IMR-90 (cell line): ENCODE measurements around the gene TULP4. TPM values are rescaled to one million over a fixed set of nuclear protein-coding genes. Genes with fewer than 3 reads are reported as not detected.
A peak's percentile ranks its signal among the peaks of the same experiment; 100 is the strongest.

Source experiments
- ATAC-seq: fragments of 200-7000 bp; cut with Tn5 transposase; 2 replicates; pipeline ENCODE4 v1.9.1; 2020; ENCODE audit warnings: low read depth, mild to moderate bottlenecking, moderate library complexity
- BruUV-seq: library from RNA; stranded (reverse); fragments of 400-500 nt; replicated peaks from 2 replicates; lab custom pipeline; 2021; lab: Mats Ljungman, UMichigan
- CTCF ChIA-PET: fragments of 300-600 bp; formaldehyde crosslinking; extraction: SDS; loops from one replicate; lab custom pipeline; 2021; ENCODE audit warnings: antibody characterized with exemption; lab: Yijun Ruan, JAX
- POLR2A ChIA-PET: fragments of 300-600 bp; sonication (Branson Sonifier 250); formaldehyde crosslinking; loops from one replicate; lab custom pipeline; 2022; ENCODE audit warnings: antibody characterized with exemption; ENCODE audit not compliant: unreplicated experiment; lab: Charles Lee
- DNase-seq: peaks from one replicate; pipeline ENCODE4 v3.0.0; 2013
- H2AFZ ChIP-seq: replicated peaks from 2 replicates; pipeline ENCODE3; 2013; ENCODE audit warnings: low read length, mild to moderate bottlenecking; ENCODE audit not compliant: poor library complexity
- H2AK5ac ChIP-seq: 2 replicates; pipeline ENCODE4 v1.6.1; 2013; ENCODE audit warnings: low read depth, low read length, inconsistent platforms
- H2AK9ac ChIP-seq: replicated peaks from 2 replicates; pipeline ENCODE3; 2013; ENCODE audit warnings: mild to moderate bottlenecking, low read depth, low read length, moderate library complexity; ENCODE audit not compliant: poor library complexity
- H2BK120ac ChIP-seq: 2 replicates; pipeline ENCODE4 v1.6.1; 2013; ENCODE audit warnings: low read depth, low read length, inconsistent platforms
- H2BK15ac ChIP-seq: 3 replicates; pipeline ENCODE4 v1.6.1; 2013; ENCODE audit warnings: low read depth, low read length, inconsistent platforms
- H2BK20ac ChIP-seq: 2 replicates; pipeline ENCODE4 v1.6.1; 2013; ENCODE audit warnings: low read depth, mild to moderate bottlenecking, inconsistent platforms, low read length, moderate library complexity
- H2BK5ac ChIP-seq: 2 replicates; pipeline ENCODE4 v1.6.1; 2013; ENCODE audit warnings: mild to moderate bottlenecking, low read depth, low read length, inconsistent platforms; ENCODE audit not compliant: poor library complexity, severe bottlenecking
- H3K14ac ChIP-seq: replicated peaks from 2 replicates; pipeline ENCODE4 v1.6.1; 2013; ENCODE audit warnings: low read depth, low read length, inconsistent platforms
- H3K18ac ChIP-seq: 2 replicates; pipeline ENCODE4 v1.6.1; 2013; ENCODE audit warnings: low read depth, low read length, control low read depth
- H3K23ac ChIP-seq: 2 replicates; pipeline ENCODE4 v1.6.1; 2013; ENCODE audit warnings: low read depth, low read length, inconsistent platforms
- H3K27ac ChIP-seq: 2 replicates; pipeline ENCODE4 v1.5.1; 2013; ENCODE audit warnings: mild to moderate bottlenecking, control low read depth, low read length; ENCODE audit not compliant: insufficient read depth
- H3K27me3 ChIP-seq: 2 replicates; pipeline ENCODE4 v1.6.1; 2013; ENCODE audit warnings: low read length; ENCODE audit not compliant: control insufficient read depth, insufficient read depth
- H3K36me3 ChIP-seq: 2 replicates; pipeline ENCODE4 v1.6.1; 2013; ENCODE audit warnings: low read length, mixed read lengths; ENCODE audit not compliant: control insufficient read depth, insufficient read depth
- H3K4ac ChIP-seq: 2 replicates; pipeline ENCODE4 v1.6.1; 2013; ENCODE audit warnings: low read depth, low read length, inconsistent platforms
- H3K4me1 ChIP-seq: 2 replicates; pipeline ENCODE4 v1.6.1; 2013; ENCODE audit warnings: low read length, mixed read lengths; ENCODE audit not compliant: control insufficient read depth, insufficient read depth
- H3K4me2 ChIP-seq: 2 replicates; pipeline ENCODE4 v1.6.1; 2013; ENCODE audit warnings: low read depth, mild to moderate bottlenecking, control low read depth, low read length, moderate library complexity
- H3K4me3 ChIP-seq: 2 replicates; pipeline ENCODE4 v1.5.1; 2013; ENCODE audit warnings: low read depth, mild to moderate bottlenecking, control low read depth, low read length, moderate library complexity; ENCODE audit not compliant: insufficient read depth
- H3K56ac ChIP-seq: 2 replicates; pipeline ENCODE4 v1.6.1; 2013; ENCODE audit warnings: low read length, inconsistent platforms; ENCODE audit not compliant: insufficient read depth; ENCODE audit errors: extremely low read depth
- H3K79me1 ChIP-seq, 2 experiments: 2 replicates each; pipeline ENCODE4 v1.6.1; 2013; ENCODE audit warnings: low read length in 2 of 2, inconsistent platforms in 1 of 2, low read depth in 1 of 2
- H3K9ac ChIP-seq: 2 replicates; pipeline ENCODE4 v1.6.1; 2013; ENCODE audit warnings: low read depth, low read length, control low read depth
- H3K9me1 ChIP-seq: 2 replicates; pipeline ENCODE4 v1.6.1; 2013; ENCODE audit warnings: low read length, inconsistent platforms; ENCODE audit not compliant: insufficient read depth
- H3K9me3 ChIP-seq: 2 replicates; pipeline ENCODE4 v1.6.1; 2013; ENCODE audit warnings: low read length; ENCODE audit not compliant: control insufficient read depth, insufficient read depth
- H4K20me1 ChIP-seq: 2 replicates; pipeline ENCODE4 v1.6.1; 2013; ENCODE audit warnings: low read length, inconsistent platforms; ENCODE audit not compliant: insufficient read depth
- H4K5ac ChIP-seq: 2 replicates; pipeline ENCODE4 v1.6.1; 2013; ENCODE audit warnings: mild to moderate bottlenecking, low read depth, low read length, control low read depth
- H4K8ac ChIP-seq, 2 experiments: 2 replicates each; pipeline ENCODE4 v1.6.1; 2013; ENCODE audit warnings: low read depth in 2 of 2, low read length in 2 of 2, control low read depth in 1 of 2, inconsistent platforms in 1 of 2
- H4K91ac ChIP-seq: 2 replicates; pipeline ENCODE4 v1.6.1; 2013; ENCODE audit warnings: low read depth, low read length, inconsistent platforms; ENCODE audit not compliant: insufficient read depth
- BHLHE40 ChIP-seq: fragments of 150-350 bp; IDR thresholded peaks from 2 replicates; pipeline ENCODE4 v1.6.1; 2016; ENCODE audit warnings: mild to moderate bottlenecking, low read depth, low read length
- CTCF ChIP-seq: conservative IDR thresholded peaks from 2 replicates; pipeline ENCODE4 v1.5.1; 2012; ENCODE audit warnings: mild to moderate bottlenecking, low read depth, low read length, improper control_type of control experiment
- SMC3 ChIP-seq: fragments of 150-350 bp; IDR thresholded peaks from 2 replicates; pipeline ENCODE4 v1.6.1; 2016; ENCODE audit warnings: low read depth, mild to moderate bottlenecking, antibody characterized with exemption, low read length, moderate library complexity
- WGBS, 2 experiments: methylation state at CpG; one replicate each; pipeline versions ENCODE4 v1.1.5 to v1.1.7; 2013; ENCODE audit warnings: missing lambda C conversion rate in 2 of 2; ENCODE audit not compliant: insufficient read length in 1 of 2; ENCODE audit errors: extremely low coverage in 2 of 2; 5-methylcytosine and 5-hydroxymethylcytosine counted together
- dilution Hi-C: fragments of 300-500 bp; cut with HindIII; formaldehyde crosslinking; loops from one replicate; pipeline ENCODE4 v1.14.3; 2018; ENCODE audit warnings: low sequenced_read_pairs; ENCODE audit not compliant: unreplicated experiment
- in situ Hi-C: fragments of 300-500 bp; cut with MboI; formaldehyde crosslinking; loops from 3 replicates; pipeline ENCODE4 v1.14.3; 2019; ENCODE audit warnings: low sequenced_read_pairs, inconsistent platforms, mixed read lengths
- intact Hi-C: fragments of 100-400 bp; cut with micrococcal nuclease; formaldehyde crosslinking; loops from 2 replicates; pipeline ENCODE4 v1.10.0; 2022
- polyA plus RNA-seq, 3 experiments: library from polyadenylated mRNA; depleted of rRNA; stranded (reverse); fragments of >200 nt; gene quantifications; 2 replicates each; pipeline ENCODE4 v1.2.3, GENCODE V29; 2012; ENCODE audit warnings: low replicate concordance in 1 of 3
- total RNA-seq: library from RNA; depleted of rRNA; stranded (reverse); fragments of >200 nt; gene quantifications from 2 replicates; pipeline ENCODE4 v1.2.3, GENCODE V29; 2012

TULP4 gene
- total and polyA plus RNA-seq, 2 of the 4 experiments (the other 2 are of a cell fraction), result 8.1 to 30.6 TPM

- Histone ChIP-seq H3K14ac (peak overlapping the region; percentile 74), H2AK5ac (peak overlapping the region; percentile 72; the same call in 1 of the 2 replicates), H2AK9ac (peak overlapping the region; percentile 35), H4K8ac (peak overlapping the region in 1 of 2 experiments; percentile 71; a peak in 1 of 4 replicates), H4K91ac (peak overlapping the region; percentile 74; the same call in 1 of the 2 replicates), H3K4me3 (no peak overlapping the region), H4K20me1 (no peaks in the 10 kb centered on the region), H3K9me3 (no peaks in the 10 kb centered on the region), H3K9me1 (peaks cover 9% of the 10 kb centered on the region), H3K56ac (peak overlapping the region; percentile 6; the same call in 1 of the 2 replicates), H3K27me3 (no peaks in the 10 kb centered on the region), H2BK20ac (peak overlapping the region; percentile 82), H3K27ac (peak overlapping the region; percentile 21), H3K9ac (no peak overlapping the region), H3K4me2 (peak overlapping the region; percentile 3; the same call in 1 of the 2 replicates), H4K5ac (peak overlapping the region; percentile 81; the same call in 1 of the 2 replicates), H3K36me3 (peaks cover 4% of the 10 kb centered on the region; the same call in 1 of the 2 replicates), H2BK15ac (peak overlapping the region; percentile 13; the same call in 1 of the 3 replicates), H3K18ac (peak overlapping the region; percentile 39; the same call in 1 of the 2 replicates), H2BK120ac (peak overlapping the region; percentile 81), H3K4me1 (peaks cover 9% of the 10 kb centered on the region), H2AFZ (no peak overlapping the region), H3K23ac (peak overlapping the region; percentile 66), H2BK5ac (peak overlapping the region; percentile 43), H3K79me1 (no peaks in the 10 kb centered on the region; a peak in 1 of 4 replicates), H3K4ac (peak overlapping the region; percentile 86)
- WGBS, 2 experiments, result no CpG with 5 or more reads among the region's 5 CpGs
- dilution Hi-C loops (no loop called here), in situ Hi-C loops (no loop called here), intact Hi-C loops (loop anchor here (10.0 kb wide), 1 partner anchor 263 kb away; no protein-coding TSS in a partner anchor)
- CTCF ChIA-PET, result interaction anchor here (0.7 to 0.9 kb wide), 2 partner anchors 9 to 83 kb away, joined by 3 read pairs; no protein-coding TSS in a partner anchor
- BruUV-seq, result no TSS peak
- TF ChIP-seq BHLHE40 (peak; percentile 87), SMC3 (no peak), CTCF (no peak)
- ATAC-seq (peak; percentile 33), DNase-seq (peak; percentile 52)
- POLR2A ChIA-PET, result no interaction called here
Observed at GRCh38 chr6:158487495-158487894, 175.2 kb downstream of the TULP4 start.
